Measurements from ENCODE around the gene NLRP7. TPM values are rescaled to one million over a fixed set of nuclear protein-coding genes. Genes with fewer than 3 reads are reported as not detected.

NLRP7 gene
- total RNA-seq (2022; extraction: Qiagen RNA extraction): not detected in 5 replicates

GRCh38 chr19:54947381-54947780 is at the start of gene NLRP7:
NLRP7 (minus strand) TSS chr19:54947530.

DNA sequence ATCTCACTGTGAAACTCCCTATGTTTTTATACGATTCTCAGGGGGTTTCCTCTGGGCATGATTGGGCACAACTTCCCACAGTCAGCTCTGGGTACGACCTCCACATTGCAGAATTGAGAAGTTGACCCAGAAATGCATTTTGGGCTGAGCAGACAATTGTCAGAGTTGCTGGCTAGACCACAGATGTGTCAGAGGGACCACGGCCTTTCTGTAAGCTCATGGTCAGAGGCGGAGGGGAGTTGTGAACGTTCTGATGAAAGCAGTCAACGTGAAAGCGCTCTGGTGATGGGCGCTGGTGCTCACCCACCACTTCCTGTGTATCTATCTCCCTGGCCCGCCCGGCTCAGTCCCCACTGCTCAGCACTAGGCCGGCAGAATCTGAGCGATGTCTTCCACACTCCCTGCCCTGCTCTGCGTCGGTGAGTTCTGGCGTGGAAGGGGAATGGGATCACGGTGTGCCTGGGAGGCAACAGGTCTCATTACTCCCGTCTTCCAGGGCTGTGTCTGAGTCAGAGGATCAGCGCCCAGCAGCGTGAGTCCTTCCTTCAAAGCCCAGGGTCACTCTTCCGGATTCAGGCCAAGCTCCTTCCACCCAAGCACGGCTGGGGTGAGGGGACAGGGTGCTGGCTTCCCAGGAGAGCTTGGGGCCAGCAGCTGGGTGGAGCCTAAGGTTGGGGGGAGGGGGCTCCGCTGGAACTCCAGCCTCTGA is 41.4 kb downstream of the NLRP7 start, which contains the start of gene NCR1:
NCR1 (plus strand) TSS at position 346 of the 709 bp plus-strand sequence; CDS start at position 386, 40 bp downstream.

DNA sequence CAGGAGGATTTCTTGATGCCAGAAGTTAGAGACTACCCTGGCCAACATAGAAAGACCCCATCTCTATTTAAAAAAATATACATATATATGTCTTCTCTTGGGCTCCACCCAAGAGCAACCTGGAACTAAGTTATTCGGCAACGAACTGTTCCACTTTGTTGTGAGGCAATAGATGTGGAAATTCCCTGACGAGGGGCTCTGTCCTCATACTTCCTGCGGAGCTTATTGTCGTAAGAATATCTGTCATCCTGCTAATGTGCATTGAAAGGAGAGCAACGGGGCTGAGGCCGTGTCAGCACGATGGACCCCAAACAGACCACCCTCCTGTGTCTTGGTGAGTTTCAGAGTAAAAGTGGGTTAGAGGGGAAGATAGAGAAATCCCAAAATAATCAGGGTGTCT is 73.3 kb downstream of the NLRP7 start, which contains the start of gene FCAR:
FCAR (plus strand) TSS at position 246 of the 400 bp plus-strand sequence; CDS start at position 301, 55 bp downstream.

Other genes with a start within 250 kb of the NLRP7 start
- not detected in 5 replicates for gene KIR3DL3, start 223.1 kb downstream of the NLRP7 start, total RNA-seq (2022; extraction: Qiagen RNA extraction)
- not detected in 5 replicates for gene KIR2DL3, start 209.0 kb downstream of the NLRP7 start, total RNA-seq (2022; extraction: Qiagen RNA extraction)
- not detected in 5 replicates for gene KIR2DL1, start 177.7 kb downstream of the NLRP7 start, total RNA-seq (2022; extraction: Qiagen RNA extraction)
- not detected in 5 replicates for gene KIR2DL4, start 143.9 kb downstream of the NLRP7 start, total RNA-seq (2022; extraction: Qiagen RNA extraction)
- gene KIR3DL1, start 131.1 kb downstream of the NLRP7 start, total RNA-seq (2022; extraction: Qiagen RNA extraction): not detected in 5 replicates
- gene KIR2DS4, start 114.9 kb downstream of the NLRP7 start, total RNA-seq (2022; extraction: Qiagen RNA extraction): not detected in 5 replicates
- gene KIR3DL2, start 97.1 kb downstream of the NLRP7 start, total RNA-seq (2022; extraction: Qiagen RNA extraction): not detected in 5 replicates
- gene FCAR, start 73.3 kb downstream of the NLRP7 start, total RNA-seq (2022; extraction: Qiagen RNA extraction): not detected in 5 replicates
- gene NCR1, start 41.4 kb downstream of the NLRP7 start, total RNA-seq (2022; extraction: Qiagen RNA extraction): not detected in 5 replicates
- gene NLRP2, start 18.8 kb upstream of the NLRP7 start, total RNA-seq (2022; extraction: Qiagen RNA extraction): 24.3 to 27.9 TPM (median 26.7 TPM) in 5 replicates
- gene GP6, start 90.7 kb upstream of the NLRP7 start, total RNA-seq (2022; extraction: Qiagen RNA extraction): 0.06 to 0.24 TPM (median 0.21 TPM) in 5 replicates
- 14.0 to 20.9 TPM (median 20.1 TPM) in 5 replicates for gene RDH13, start 115.6 kb upstream of the NLRP7 start, total RNA-seq (2022; extraction: Qiagen RNA extraction)
- gene EPS8L1, start 128.3 kb upstream of the NLRP7 start, total RNA-seq (2022; extraction: Qiagen RNA extraction): 3.7 to 6.2 TPM (median 5.5 TPM) in 5 replicates
- gene PPP1R12C, start 170.1 kb upstream of the NLRP7 start, total RNA-seq (2022; extraction: Qiagen RNA extraction): 60.2 to 97.6 TPM (median 90.0 TPM) in 5 replicates
- 114 to 145 TPM (median 137 TPM) in 5 replicates for gene TNNT1, start 201.7 kb upstream of the NLRP7 start, total RNA-seq (2022; extraction: Qiagen RNA extraction)
- 6.1 to 9.2 TPM (median 8.0 TPM) in 5 replicates for gene TNNI3, start 210.2 kb upstream of the NLRP7 start, total RNA-seq (2022; extraction: Qiagen RNA extraction)
- gene DNAAF3, start 219.1 kb upstream of the NLRP7 start, total RNA-seq (2022; extraction: Qiagen RNA extraction): 4.5 to 6.9 TPM (median 6.2 TPM) in 5 replicates
- gene SYT5, start 232.8 kb upstream of the NLRP7 start, total RNA-seq (2022; extraction: Qiagen RNA extraction): 2.8 to 4.9 TPM (median 3.8 TPM) in 5 replicates